Activated naive CD4-positive, alpha-beta T cell treated with anti-CD3 and anti-CD28 coated beads for 36 hours (primary cell): Measurements from ENCODE around the gene SMU1. TPM values are rescaled to one million over a fixed set of nuclear protein-coding genes. Genes with fewer than 3 reads are reported as not detected.

Experiments used
- CTCF ChIA-PET: fragments of 350-600 bp; sonication (Branson Sonifier 250); formaldehyde crosslinking; loops from one replicate; lab custom pipeline; 2021; ENCODE audit warnings: antibody characterized with exemption; lab: Charles Lee
- DNase-seq: peaks from one replicate; pipeline ENCODE4 v3.0.0-alpha.2; 2020
- H3K27ac Mint-ChIP-seq: one replicate; pipeline ENCODE4 v1.8.0; 2021; ENCODE audit warnings: mild to moderate bottlenecking, mixed read lengths
- H3K27me3 Mint-ChIP-seq: one replicate; pipeline ENCODE4 v1.8.0; 2021; ENCODE audit warnings: low read depth, mixed read lengths
- H3K36me3 Mint-ChIP-seq: one replicate; pipeline ENCODE4 v1.8.0; 2021; ENCODE audit warnings: low read depth, mixed read lengths
- H3K4me1 Mint-ChIP-seq: one replicate; pipeline ENCODE4 v1.8.0; 2021; ENCODE audit warnings: low read depth, mixed read lengths
- H3K4me3 Mint-ChIP-seq: one replicate; pipeline ENCODE4 v1.8.0; 2021; ENCODE audit warnings: mild to moderate bottlenecking, moderate library complexity, mixed read lengths
- H3K9me3 Mint-ChIP-seq: one replicate; pipeline ENCODE4 v1.8.0; 2021; ENCODE audit warnings: mixed read lengths
- intact Hi-C: fragments of 100-400 bp; cut with micrococcal nuclease; formaldehyde crosslinking; loops from one replicate; pipeline ENCODE4 v1.15.1; 2023
- total RNA-seq, 2 experiments: library from RNA; stranded (reverse); gene quantifications; one replicate each; pipeline ENCODE4 v1.2.3, GENCODE V29; 2021

SMU1 gene
- total RNA-seq, 2 experiments from 2014 or later = 23.7 to 23.9 TPM

GRCh38 chr9:32991897-32992594 lies 84.4 kb downstream of the SMU1 start:
- no peak overlapping the region for H3K27ac Mint-ChIP-seq
- H3K27me3 Mint-ChIP-seq = no peaks in the 10 kb centered on the region
- H3K4me1 Mint-ChIP-seq = peaks cover 16% of the 10 kb centered on the region
- no peaks in the 10 kb centered on the region for H3K9me3 Mint-ChIP-seq
- no peak overlapping the region for H3K4me3 Mint-ChIP-seq
- H3K36me3 Mint-ChIP-seq = peaks cover 39% of the 10 kb centered on the region
- CTCF ChIA-PET = no interaction called here
- DNase-seq = no peak
- intact Hi-C loops = no loop called here

Other genes with a start within 250 kb of the SMU1 start
- 10 to 100 TPM; 41.8 to 42.0 TPM for gene APTX, start 75.0 kb downstream of the SMU1 start, total RNA-seq
- 100 to 1,000 TPM; 110 to 120 TPM for gene DNAJA1, start 51.4 kb downstream of the SMU1 start, total RNA-seq
- 10 to 100 TPM; 42.8 to 44.1 TPM for gene B4GALT1, start 90.7 kb upstream of the SMU1 start, total RNA-seq
- not detected for gene SPINK4, start 163.5 kb upstream of the SMU1 start, total RNA-seq
- gene BAG1, start 188.0 kb upstream of the SMU1 start, total RNA-seq = 10 to 100 TPM; 38.1 to 40.5 TPM
- gene CHMP5, start 188.4 kb upstream of the SMU1 start, total RNA-seq = 100 to 1,000 TPM; 151 to 162 TPM
- 10 to 100 TPM; 32.4 to 32.6 TPM for gene NFX1, start 213.8 kb upstream of the SMU1 start, total RNA-seq